ENCODE data around the gene TMA7B.

DNA sequence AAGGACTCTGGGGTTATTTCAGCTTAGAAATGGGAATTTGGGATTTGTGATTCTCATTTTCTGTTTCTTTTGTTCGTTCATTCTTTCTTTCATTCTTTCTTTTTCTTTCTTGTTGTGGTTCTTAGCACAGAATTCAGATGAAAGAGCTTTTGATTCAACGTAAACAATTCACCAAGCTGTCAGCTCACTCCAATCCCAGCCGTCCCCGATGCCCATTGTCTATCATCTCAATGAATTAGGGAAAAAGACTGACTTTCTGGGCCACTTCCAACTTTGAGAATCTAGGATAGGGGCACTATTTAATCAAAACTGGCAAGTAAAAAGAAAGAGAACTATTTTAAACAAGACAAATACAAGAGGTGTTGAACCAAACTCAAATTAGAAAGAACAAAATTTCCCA lies 25.1 kb upstream of the TMA7B start:
- TF ChIP-seq, protein P1, sequence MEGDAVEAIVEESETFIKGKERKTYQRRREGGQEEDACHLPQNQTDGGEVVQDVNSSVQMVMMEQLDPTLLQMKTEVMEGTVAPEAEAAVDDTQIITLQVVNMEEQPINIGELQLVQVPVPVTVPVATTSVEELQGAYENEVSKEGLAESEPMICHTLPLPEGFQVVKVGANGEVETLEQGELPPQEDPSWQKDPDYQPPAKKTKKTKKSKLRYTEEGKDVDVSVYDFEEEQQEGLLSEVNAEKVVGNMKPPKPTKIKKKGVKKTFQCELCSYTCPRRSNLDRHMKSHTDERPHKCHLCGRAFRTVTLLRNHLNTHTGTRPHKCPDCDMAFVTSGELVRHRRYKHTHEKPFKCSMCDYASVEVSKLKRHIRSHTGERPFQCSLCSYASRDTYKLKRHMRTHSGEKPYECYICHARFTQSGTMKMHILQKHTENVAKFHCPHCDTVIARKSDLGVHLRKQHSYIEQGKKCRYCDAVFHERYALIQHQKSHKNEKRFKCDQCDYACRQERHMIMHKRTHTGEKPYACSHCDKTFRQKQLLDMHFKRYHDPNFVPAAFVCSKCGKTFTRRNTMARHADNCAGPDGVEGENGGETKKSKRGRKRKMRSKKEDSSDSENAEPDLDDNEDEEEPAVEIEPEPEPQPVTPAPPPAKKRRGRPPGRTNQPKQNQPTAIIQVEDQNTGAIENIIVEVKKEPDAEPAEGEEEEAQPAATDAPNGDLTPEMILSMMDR (IDR thresholded peaks at IDR 0.05 in 8 of 11, conservative IDR thresholded peaks at IDR 0.05 in 3 of 11): no peak
- TF ChIP-seq POLR2AphosphoS5 (IDR thresholded peaks at IDR 0.05): no peak
